GM19239 (cell line): ENCODE measurements around the gene SAMSN1.

Experiments used
- DNase-seq: peaks from one replicate; pipeline ENCODE4 v3.0.0; 2011; ENCODE audit warnings: low spot score; ENCODE audit not compliant: insufficient read length
- FAIRE-seq: peaks from 2 replicates; lab custom pipeline; 2011; peaks lifted over from hg19 to GRCh38; lab: Jason Lieb, UNC

The SAMSN1 gene

GRCh38 chr21:14453339-14454015 is 92.6 kb downstream of the SAMSN1 start:
- peak; percentile 15 for DNase-seq
- FAIRE-seq, result peak; percentile 99

DNA sequence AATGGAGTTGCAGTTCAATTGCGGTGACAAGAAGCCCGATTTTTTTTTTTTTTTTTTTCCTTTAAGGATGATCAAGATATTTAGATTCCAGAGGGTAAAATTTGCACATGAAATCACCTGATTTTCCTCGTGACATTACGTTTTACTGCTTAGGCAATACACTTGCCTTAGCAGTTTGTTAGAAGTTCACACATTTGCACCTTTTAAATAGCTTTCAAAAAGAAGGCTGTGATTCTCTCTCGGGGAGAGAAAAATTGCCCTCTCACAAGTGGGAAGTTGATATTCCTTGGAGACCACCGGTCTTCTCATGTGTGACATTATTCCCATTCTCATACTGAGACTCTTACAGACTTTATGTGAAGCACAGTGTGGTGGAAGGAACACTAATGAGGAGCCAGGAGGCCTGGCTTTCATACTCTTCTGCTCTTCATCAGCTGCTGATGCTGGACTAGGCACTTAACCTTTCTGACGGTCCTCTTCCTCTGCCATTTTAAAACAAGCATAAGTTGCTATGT is 93.3 kb downstream of the SAMSN1 start:
- FAIRE-seq, result peak; percentile 63
- DNase-seq, result no peak

DNA sequence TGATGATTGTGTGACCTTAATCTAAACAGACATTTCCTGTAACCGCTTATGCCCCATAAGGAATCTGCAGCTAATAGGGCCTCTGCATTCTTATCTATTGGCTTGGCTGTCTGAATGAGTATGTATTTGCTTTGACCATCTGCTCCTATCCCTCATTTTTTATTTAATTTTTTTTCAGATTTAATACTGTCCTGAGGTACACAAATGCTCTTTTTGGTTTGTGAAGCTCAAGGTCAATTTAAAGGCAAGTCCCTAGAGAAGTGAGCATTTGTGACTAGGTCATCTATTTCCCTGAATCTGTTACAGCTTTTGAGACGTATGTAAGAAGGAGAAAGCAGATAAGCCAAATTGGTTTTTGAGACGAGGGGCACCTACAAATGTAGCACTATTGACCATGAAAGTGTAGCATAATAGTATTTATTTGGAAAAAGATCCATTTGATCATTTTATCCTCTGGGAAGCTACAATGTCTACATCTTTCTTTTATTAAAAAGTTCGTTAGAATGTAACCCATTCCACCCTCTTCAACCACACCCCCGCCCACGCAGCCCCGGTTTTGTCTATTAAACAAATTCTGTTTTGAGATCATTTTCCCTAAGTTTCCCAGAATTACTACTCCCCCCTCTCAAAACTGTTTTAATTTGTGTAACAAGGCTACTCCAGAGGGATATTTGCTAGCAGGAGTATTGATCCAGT is 93.9 kb downstream of the SAMSN1 start:
- FAIRE-seq (peak; percentile 23), DNase-seq (no peak)

- FAIRE-seq (no peak), DNase-seq (no peak)
Observed at GRCh38 chr21:14451546-14451945, 94.6 kb downstream of the SAMSN1 start.

GRCh38 chr21:14448784-14449183 is 97.3 kb downstream of the SAMSN1 start:
- DNase-seq (no peak), FAIRE-seq (no peak)

DNA sequence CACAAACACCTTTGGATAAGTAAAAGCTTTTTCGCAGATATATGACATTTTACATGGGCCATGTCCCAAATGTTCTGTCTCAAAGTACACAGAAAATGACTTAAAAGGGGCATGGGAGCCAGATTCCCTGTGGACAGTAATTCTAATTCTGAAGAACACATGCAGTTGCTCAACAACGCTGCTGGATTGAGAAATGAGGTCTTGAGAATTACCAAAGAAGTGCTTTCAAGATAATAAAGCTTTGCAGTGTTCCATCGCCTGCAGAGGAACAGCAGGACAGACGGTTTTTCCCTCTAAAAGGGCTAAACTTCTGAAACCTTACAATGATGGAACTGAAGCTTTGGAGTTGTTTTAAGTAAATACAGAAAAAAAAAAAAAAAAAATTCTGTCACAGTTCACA is 107.9 kb downstream of the SAMSN1 start:
- DNase-seq, result no peak
- no peak for FAIRE-seq

DNA sequence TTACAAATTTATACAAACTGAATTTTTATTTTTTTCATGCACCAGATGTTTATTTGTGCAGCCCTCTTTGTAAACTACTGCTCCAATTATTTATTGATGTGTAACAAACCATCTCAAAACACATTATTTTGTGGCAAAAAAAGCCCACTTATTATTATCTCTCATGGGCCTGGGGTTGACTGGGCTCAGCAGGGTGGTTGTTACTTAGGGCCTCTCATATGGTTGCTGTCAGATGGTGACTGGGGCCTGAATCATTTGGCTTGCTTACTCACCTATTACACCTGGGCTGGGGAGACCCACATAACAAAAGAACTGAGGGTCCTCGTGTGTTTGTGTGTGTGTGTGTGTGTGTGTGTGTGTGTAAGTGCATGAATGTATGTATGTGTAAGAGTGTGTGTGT is 110.7 kb downstream of the SAMSN1 start:
- FAIRE-seq (no peak), DNase-seq (no peak)
